Skeletal muscle tissue (tissue), 4 donors: ENCODE data around the gene ANO6. TPM values are rescaled to one million over a fixed set of nuclear protein-coding genes. Genes with fewer than 3 reads are reported as not detected.

Source experiments
- H3K27ac ChIP-seq: one replicate; pipeline ENCODE4 v1.7.0; 2013; ENCODE audit warnings: mild to moderate bottlenecking, low read depth, low read length, inconsistent platforms
- H3K27me3 ChIP-seq, 3 donors: one replicate each; pipeline ENCODE4 v1.7.0; 2013; ENCODE audit warnings: low read length in 3 of 3; ENCODE audit not compliant: control insufficient read depth in 3 of 3, insufficient read depth in 3 of 3
- H3K36me3 ChIP-seq, 3 donors: one replicate each; pipeline ENCODE4 v1.7.0; 2013; ENCODE audit warnings: low read length in 3 of 3; ENCODE audit not compliant: control insufficient read depth in 3 of 3, insufficient read depth in 3 of 3
- H3K4me1 ChIP-seq, 3 donors: one replicate each; pipeline ENCODE4 v1.7.0; 2013; ENCODE audit warnings: low read length in 3 of 3, mild to moderate bottlenecking in 3 of 3; ENCODE audit not compliant: control insufficient read depth in 3 of 3, insufficient read depth in 3 of 3
- H3K4me3 ChIP-seq, 3 donors: one replicate each; pipeline ENCODE4 v1.7.0; 2013; ENCODE audit warnings: low read length in 3 of 3
- H3K9ac ChIP-seq, 3 donors: one replicate each; pipeline ENCODE4 v1.7.0; 2013; ENCODE audit warnings: low read length in 3 of 3, mild to moderate bottlenecking in 3 of 3, moderate library complexity in 2 of 3, low read depth in 1 of 3
- H3K9me3 ChIP-seq, 3 donors: one replicate each; pipeline ENCODE4 v1.7.0; 2013; ENCODE audit warnings: low read length in 3 of 3; ENCODE audit not compliant: control insufficient read depth in 3 of 3
- total RNA-seq: library from RNA; depleted of rRNA; stranded (reverse); fragments of >200 nt; gene quantifications from one replicate; pipeline ENCODE4 v1.2.3, GENCODE V29; 2014
- donor health status: Osteomylitis.

The ANO6 gene
- total RNA-seq, 1 donor from 2014 or later, result 50.6 TPM

DNA sequence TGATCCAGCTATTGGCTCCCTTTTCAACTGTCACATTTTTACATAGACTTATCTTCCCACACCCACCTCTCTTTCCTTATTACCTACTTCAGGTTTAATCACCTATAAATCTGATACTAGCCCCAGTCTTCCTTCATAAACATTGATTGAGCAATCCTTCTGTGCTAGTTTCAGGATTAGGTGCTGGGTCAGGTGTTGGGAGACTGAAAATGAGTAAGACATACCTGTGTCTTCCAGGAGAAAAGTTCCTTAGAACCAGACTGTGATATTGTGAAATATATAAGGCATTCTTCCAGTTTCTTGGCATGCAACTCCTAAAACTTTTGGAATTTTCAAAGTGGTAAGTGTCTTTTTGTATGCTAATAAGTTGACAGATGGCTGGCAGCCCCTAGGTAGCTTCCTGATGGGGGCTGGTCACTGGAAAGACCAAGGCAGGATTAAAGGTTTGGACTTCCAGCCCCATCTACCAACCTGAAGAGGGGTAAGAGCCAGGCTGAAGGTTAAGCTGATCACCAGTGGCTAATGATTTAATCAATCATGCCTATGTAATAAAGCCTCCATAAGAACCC lies 4.6 kb downstream of the ANO6 start:
- H3K4me3 ChIP-seq, result no peak overlapping the region
- no peak overlapping the region for H3K9ac ChIP-seq
- peaks cover 12 to 31% (median 27%) of the 10 kb centered on the region in 3 donors for H3K4me1 ChIP-seq
- H3K27me3 ChIP-seq, result no peaks in the 10 kb centered on the region
- no peaks in the 10 kb centered on the region for H3K36me3 ChIP-seq
- no peak overlapping the region for H3K27ac ChIP-seq
- no peaks in the 10 kb centered on the region for H3K9me3 ChIP-seq

DNA sequence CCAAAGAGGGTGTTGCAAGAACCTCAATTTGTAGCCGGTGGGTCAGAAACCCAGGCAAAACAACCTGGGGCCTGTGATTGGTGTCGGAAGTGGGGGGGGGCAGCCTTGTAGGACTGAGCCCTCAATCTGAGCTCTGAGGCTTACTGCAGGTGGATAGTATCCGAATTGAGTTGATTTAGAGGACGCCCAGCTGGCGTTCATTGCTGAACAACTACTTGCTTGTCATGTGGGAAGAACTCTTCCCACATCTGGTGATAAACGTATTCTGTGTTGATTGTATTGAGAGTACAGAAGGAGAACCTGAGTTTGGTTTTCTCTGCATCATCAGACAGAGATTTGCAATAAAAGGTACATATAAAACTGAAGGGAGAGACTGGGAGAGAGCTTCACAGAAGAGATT lies 5.1 kb downstream of the ANO6 start:
- H3K4me1 ChIP-seq, result peaks cover 12 to 29% (median 23%) of the 10 kb centered on the region in 3 donors
- no peak overlapping the region for H3K9ac ChIP-seq
- H3K27ac ChIP-seq, result no peak overlapping the region
- no peaks in the 10 kb centered on the region for H3K9me3 ChIP-seq
- no peaks in the 10 kb centered on the region for H3K27me3 ChIP-seq
- H3K4me3 ChIP-seq, result no peak overlapping the region
- no peaks in the 10 kb centered on the region for H3K36me3 ChIP-seq

DNA sequence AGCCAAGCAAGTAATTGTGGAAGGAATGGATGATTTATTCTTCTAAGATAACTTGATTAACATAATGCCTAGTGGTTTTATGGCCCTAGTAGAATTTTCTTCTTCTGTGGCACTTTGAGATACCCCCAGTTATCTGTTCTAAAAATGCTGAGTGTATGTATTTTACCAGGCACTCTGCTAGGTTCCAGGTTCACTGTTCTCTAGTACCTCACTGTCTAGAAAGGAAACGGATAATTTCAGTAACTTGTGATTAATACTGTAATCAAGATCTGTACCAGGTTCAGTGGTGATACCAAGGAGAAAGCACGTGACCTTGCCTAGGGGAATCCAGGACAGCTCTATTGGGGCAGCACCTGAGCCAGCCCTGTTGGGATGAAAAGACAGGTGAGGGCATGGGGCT lies 8.0 kb downstream of the ANO6 start:
- H3K4me1 ChIP-seq, result peaks cover 7 to 31% (median 28%) of the 10 kb centered on the region in 3 donors
- no peak overlapping the region for H3K27ac ChIP-seq

DNA sequence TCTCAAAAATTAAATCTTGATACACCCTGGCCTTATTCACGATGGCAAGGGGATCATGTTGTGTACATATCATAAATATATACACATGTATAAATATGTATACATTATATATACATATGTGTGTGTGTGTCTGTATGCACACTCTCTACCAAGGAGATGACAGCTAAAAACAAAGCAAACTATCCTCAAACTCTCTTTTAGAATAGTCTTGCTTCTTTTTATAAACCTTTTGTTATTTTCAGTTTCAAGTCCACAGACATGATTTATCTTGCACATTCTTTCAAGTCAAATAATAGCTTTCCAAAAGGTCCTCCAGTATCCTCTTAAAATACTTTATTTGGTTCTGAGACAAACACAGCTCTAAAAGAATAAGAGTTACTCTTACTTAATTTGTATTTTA lies 8.4 kb downstream of the ANO6 start:
- H3K27me3 ChIP-seq, result no peaks in the 10 kb centered on the region
- no peak overlapping the region for H3K27ac ChIP-seq
- peaks cover 4 to 30% (median 27%) of the 10 kb centered on the region in 3 donors for H3K4me1 ChIP-seq
- peaks cover 0 to 4% (median 0%) of the 10 kb centered on the region in 3 donors for H3K36me3 ChIP-seq
- H3K9me3 ChIP-seq, result no peaks in the 10 kb centered on the region
- no peak overlapping the region for H3K4me3 ChIP-seq
- no peak overlapping the region for H3K9ac ChIP-seq

More for the DNA sequence above, 8.0 kb downstream of the ANO6 start:
- Histone ChIP-seq H3K9me3 (no peaks in the 10 kb centered on the region), H3K4me3 (no peak overlapping the region), H3K9ac (no peak overlapping the region), H3K36me3 (peaks cover 0 to 4% (median 0%) of the 10 kb centered on the region in 3 donors), H3K27me3 (no peaks in the 10 kb centered on the region)

DNA sequence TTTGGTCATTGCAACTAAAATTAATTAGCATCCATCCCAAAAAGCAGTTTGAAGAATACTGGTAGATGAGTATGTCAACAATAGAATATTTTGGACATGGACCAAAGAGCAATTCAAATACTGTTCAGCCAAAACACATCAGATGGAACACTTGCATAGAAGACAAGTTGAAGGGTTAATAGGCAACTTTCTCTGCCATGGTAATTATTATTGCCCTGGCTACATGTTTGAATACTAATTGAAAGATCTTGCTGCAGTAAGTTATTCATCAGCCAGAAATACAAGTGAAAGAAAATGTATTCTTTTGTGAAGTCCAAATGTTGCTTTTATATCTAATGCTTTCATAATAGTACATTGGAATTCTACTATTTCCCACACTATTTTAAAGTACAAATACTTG lies 10.1 kb downstream of the ANO6 start:
- H3K27ac ChIP-seq, result no peak overlapping the region

DNA sequence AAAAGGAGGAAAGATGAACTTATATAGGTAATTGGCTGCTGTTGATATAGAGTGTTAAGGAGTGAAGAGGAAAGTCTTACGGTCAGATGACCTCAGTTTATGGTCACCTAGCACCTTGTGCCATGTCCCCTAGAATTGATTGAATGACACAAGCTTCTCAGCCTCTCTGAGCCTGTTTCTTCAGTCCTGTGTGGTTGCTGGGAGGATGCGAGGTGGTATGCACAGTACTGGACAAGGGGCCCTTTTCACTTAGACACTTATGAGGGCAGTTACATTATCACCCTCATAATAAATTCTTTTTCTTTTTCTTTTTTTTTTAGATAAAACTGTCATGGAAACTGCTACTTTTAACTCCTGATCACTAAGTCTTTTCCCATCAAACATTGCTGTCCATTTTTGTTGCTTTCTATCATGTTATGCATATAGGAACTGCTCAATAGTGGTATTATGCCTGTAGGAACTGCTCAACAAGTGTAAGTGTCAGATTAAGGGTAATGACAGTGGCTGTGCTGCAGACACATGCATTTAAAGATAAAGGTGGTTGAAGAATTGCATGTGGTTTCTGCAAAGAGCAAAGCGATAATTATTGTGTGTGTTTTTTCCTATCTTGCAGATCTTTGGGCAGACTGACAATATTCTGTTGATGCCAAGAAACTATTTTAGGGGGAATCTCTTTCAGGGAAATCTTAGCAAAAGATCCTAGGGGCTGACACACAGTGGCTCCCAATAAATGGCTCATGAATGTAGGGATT lies 11.6 kb downstream of the ANO6 start:
- Histone ChIP-seq H3K36me3 (peaks cover 0 to 4% (median 0%) of the 10 kb centered on the region in 3 donors), H3K9me3 (no peaks in the 10 kb centered on the region), H3K27me3 (no peaks in the 10 kb centered on the region), H3K27ac (no peak overlapping the region), H3K4me3 (no peak overlapping the region), H3K4me1 (peaks cover 14 to 31% (median 24%) of the 10 kb centered on the region in 3 donors), H3K9ac (no peak overlapping the region)

More for the DNA sequence above, 10.1 kb downstream of the ANO6 start:
- no peak overlapping the region for H3K4me3 ChIP-seq
- H3K4me1 ChIP-seq, result peaks cover 2 to 19% (median 13%) of the 10 kb centered on the region in 3 donors
- no peaks in the 10 kb centered on the region for H3K9me3 ChIP-seq
- no peak overlapping the region for H3K9ac ChIP-seq
- no peaks in the 10 kb centered on the region for H3K27me3 ChIP-seq
- H3K36me3 ChIP-seq, result peaks cover 0 to 4% (median 0%) of the 10 kb centered on the region in 3 donors

DNA sequence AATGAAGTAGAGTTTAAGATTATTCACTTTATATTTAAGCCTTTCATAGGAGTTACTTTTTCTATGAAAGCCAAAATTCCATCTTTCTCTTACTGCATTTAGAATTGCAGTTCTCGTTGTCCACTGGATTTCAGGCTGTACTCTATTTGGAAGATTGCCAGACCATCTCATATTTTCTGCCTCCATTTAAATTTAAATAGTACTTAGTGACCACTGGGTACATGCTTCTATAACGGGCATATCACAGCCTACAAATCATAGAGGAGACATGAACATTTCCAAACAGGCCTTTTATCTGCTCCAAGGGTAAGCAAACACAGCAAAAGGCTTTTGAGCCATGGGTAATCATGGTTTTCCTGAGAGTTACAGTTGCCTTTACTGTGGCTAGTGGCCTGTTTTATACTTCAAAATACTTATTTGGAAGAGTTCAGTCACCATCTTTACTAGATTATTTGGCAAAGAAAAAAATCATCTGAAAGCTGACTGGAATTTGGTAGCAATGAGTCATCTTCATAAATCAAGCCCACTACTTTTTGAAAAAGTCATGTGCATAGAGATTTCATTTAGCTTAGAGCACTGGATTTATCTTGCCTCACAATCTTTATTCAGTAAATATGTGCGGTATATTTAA lies 15.7 kb downstream of the ANO6 start:
- H3K27ac ChIP-seq, result peak overlapping the region; percentile 91
- peaks cover 44 to 64% (median 57%) of the 10 kb centered on the region in 3 donors for H3K4me1 ChIP-seq
- H3K27me3 ChIP-seq, result no peaks in the 10 kb centered on the region
- peaks cover 0 to 4% (median 0%) of the 10 kb centered on the region in 3 donors for H3K36me3 ChIP-seq
- H3K9ac ChIP-seq, result no peak overlapping the region
- peak overlapping the region in 1 of 3 donors; percentile 26 for H3K4me3 ChIP-seq
- H3K9me3 ChIP-seq, result no peaks in the 10 kb centered on the region

DNA sequence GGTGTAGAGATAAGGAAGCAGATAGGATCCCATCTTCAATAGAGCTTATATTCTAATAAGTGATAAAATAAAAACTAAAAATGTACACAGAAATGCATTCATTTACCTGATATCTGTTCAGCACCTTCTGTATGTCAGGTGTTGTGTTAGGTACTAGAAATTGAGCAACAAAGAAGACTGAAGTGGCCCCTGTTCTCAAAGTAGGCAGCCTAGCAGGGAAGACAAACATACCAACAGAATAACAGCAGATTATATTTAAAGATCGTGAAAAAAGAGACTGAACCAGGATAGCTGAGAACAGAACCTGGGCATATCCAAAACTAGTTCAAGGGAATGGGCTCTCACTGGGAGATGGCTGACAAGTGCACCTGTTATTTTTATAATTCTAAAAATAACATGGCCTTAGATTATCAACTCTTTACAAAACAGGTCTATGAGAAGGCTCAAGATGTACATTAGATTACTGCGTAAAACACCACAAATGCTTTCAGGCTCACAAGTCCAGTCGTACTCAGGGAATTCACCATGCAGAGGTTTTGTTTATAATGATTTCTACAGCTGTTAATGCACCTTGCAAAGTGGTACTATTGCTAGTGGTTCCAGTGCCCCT lies 16.4 kb downstream of the ANO6 start:
- Histone ChIP-seq H3K4me3 (peak overlapping the region; percentile 8 to 40 (median 35)), H3K36me3 (peaks cover 0 to 4% (median 0%) of the 10 kb centered on the region in 3 donors), H3K27me3 (no peaks in the 10 kb centered on the region), H3K4me1 (peaks cover 44 to 64% (median 57%) of the 10 kb centered on the region in 3 donors), H3K27ac (peak overlapping the region; percentile 91), H3K9me3 (no peaks in the 10 kb centered on the region), H3K9ac (peak overlapping the region; percentile 10 to 58 (median 45))

DNA sequence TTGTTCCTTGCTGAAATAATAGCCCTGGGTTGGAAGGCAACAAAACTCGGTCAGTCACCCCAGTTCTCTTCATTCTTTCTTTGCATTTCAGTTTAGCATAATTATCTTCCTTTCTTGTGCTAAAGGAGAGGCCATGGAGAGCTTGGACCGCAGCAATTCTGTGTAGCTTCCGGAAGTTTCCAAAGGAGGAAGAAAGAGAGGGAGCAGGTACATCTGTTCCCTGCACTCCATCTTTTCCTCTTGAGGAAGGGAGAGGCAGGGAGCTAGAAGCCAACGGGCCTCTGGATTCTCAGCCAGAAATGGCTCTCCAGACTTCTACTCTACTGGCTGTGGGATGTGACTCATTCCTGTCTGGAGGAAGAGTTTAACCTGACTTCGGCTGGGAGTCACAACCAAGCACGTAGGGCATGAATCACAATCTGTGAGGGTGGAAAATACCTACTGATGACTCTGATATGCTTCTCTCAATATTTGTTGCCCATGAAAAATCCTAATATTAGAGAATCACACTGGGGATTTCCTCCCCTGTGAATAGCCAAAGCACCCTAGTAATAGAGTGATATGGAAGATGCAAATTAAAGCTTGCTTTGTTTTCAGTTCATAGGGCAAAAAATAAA lies 17.0 kb downstream of the ANO6 start:
- Histone ChIP-seq H3K4me1 (peaks cover 44 to 59% (median 53%) of the 10 kb centered on the region in 3 donors), H3K27ac (peak overlapping the region; percentile 91)

More for the DNA sequence above, 17.0 kb downstream of the ANO6 start:
- Histone ChIP-seq H3K27me3 (no peaks in the 10 kb centered on the region), H3K9me3 (no peaks in the 10 kb centered on the region), H3K36me3 (peaks cover 0 to 4% (median 0%) of the 10 kb centered on the region in 3 donors), H3K4me3 (peak overlapping the region; percentile 14 to 40 (median 35)), H3K9ac (peak overlapping the region; percentile 10 to 58 (median 45))
